Smooth muscle cell of the brain vasculature (primary cell): ENCODE data around the gene ANKRD24.
"Not testable (repeated sequence)": the region's sequence is repeated elsewhere in the genome, so short reads cannot be mapped to it uniquely, and the experiment has no call there.

Experiments used
- DNase-seq: peaks from one replicate; pipeline ENCODE4 v3.0.0-alpha.2; 2012; ENCODE audit warnings: low read depth, low spot score

Gene ANKRD24

GRCh38 chr19:4173479-4174212 is 8.8 kb upstream of the ANKRD24 start:
- no peak for DNase-seq

- DNase-seq: no peak
Observed at GRCh38 chr19:4174213-4174894, 8.1 kb upstream of the ANKRD24 start.

DNA sequence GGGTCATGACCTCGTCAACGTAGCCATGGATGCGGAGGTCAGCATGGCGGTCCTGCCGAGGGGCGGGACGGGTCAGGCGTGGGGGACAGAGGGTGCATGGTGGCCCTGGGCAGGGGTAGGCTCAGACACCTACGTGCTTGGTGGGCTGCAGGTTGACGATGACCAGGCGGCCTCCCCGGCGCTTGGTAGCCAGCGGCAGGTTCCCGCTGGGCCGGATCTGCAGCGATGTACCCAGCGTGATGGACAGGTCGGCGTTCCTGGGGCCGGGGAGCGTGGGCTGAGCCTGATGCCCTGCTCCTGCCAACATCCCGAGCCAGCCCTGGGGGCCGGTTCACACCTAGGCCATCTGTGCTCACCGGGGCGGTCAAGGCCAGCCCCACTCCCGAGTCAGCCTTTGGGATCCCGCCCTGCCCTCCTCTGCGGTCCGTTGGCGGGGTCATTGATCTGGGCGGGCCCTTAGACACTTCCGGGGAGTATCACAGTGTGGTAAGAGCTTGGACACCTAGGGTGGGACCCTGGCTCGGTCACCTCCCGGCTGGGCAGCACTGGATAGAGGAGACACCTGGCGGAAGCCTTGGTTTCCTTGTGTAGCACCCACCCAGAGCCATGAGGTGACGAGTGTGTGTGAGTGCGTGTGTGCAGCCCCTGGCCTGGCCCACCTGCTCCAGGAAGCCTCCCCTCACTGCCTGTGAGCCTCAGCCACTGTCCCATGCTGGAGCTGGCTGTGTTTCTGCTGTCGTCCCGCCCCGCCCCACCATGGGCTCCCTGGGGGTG is 7.4 kb upstream of the ANKRD24 start:
- DNase-seq: no peak

GRCh38 chr19:4175669-4175931 is 6.9 kb upstream of the ANKRD24 start:
- DNase-seq: no peak

DNA sequence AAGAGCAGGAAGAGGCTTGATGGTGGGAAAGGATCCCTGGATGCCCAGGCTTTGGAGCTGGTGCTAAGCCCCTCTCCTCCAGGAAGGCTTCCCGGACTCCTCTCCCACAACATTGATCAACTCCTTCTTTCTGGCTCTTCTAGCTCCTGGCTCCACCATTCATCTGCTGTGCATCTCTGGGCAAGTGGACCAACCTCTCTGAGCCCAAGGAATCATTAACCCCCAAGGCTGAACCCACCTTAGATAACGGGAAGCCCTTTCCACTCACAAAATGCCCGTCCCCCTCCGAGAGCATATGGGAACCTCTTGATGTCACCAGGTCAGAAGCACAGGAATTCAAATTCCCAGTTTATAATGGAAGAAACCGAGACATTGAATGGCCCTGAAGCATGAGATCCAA is 5.3 kb upstream of the ANKRD24 start:
- DNase-seq: no peak

- DNase-seq: no peak
Observed at GRCh38 chr19:4178990-4179389, 3.5 kb upstream of the ANKRD24 start.

- DNase-seq: no peak
Observed at GRCh38 chr19:4181053-4181508, 1.4 kb upstream of the ANKRD24 start.

GRCh38 chr19:4183967-4184717 is 1.7 kb downstream of the ANKRD24 start:
- DNase-seq: no peak

DNA sequence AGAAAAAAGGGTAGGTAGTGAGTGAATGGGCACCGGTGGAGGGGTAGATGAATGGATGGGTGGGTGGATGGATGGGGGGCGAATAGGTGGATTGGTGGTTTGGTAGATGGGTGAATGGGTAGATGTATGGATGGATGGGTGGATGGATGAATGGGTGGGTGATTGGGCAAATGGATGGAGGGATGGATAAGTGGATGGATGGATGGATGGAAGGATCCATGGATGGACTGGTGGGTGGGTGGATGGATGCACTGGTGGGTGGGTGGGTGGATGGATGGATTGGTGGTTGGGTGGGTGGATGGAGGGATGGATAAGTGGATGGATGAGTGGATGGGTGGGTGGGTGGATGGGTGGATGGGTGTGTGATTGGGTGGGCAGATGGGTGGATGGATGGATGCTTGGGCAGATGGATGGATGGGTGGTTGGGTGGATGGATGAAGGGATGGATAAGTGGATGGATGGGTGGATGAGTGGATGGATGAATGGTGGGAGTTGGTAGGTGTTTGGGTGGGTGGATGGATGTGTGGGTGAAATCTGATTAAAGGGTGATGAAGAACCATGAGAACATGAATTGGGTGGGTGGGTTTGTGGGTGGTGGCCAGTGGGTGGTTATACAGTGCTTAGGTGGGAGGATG is 2.3 kb downstream of the ANKRD24 start:
- DNase-seq: no peak

- no peak for DNase-seq
Observed at GRCh38 chr19:4185413-4186086, 3.1 kb downstream of the ANKRD24 start.

- no peak for DNase-seq
Observed at GRCh38 chr19:4186087-4186993, 3.9 kb downstream of the ANKRD24 start.

GRCh38 chr19:4187313-4188122 is 5.0 kb downstream of the ANKRD24 start:
- DNase-seq: no peak

DNA sequence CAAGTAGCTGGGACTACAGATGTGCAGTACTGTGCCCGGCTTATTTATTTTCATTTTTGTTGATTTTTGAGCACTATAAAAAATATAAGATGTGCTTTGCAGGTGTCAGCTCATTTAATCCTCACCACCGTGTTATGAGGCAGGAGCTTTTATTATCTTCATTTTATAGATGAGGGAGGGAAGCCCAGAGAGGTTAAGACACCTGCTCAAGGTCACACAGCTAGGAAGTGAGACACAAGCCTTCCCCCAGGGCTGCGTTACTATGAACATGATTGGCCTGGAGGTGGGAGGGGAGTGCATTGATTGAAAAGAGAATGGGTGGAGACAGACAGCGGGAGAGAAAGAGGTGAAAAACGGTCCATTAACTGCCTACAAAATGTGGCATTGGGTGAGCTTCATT is 7.2 kb downstream of the ANKRD24 start:
- no peak for DNase-seq

DNA sequence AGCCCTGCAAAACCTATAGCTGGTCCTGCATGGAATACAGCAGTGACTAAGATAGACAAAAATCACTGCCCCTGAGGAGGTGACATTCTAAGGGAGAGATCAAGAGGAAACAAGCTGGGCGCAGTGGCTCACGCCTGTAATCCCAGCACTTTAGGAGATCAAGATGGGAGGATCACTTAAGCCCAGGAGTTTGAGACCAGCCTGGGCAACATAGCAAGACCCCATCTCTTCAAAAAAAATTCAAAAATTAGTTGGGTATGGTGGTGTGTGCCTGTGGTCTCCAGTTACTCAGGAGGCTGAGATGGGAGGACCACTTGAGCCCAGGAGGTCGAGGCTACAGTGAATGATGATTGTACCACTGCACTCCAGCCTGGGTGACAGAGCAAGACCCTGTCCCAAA is 10.0 kb downstream of the ANKRD24 start:
- not testable (repeated sequence) for DNase-seq

- DNase-seq: no peak
Observed at GRCh38 chr19:4194353-4194752, 11.9 kb downstream of the ANKRD24 start.

DNA sequence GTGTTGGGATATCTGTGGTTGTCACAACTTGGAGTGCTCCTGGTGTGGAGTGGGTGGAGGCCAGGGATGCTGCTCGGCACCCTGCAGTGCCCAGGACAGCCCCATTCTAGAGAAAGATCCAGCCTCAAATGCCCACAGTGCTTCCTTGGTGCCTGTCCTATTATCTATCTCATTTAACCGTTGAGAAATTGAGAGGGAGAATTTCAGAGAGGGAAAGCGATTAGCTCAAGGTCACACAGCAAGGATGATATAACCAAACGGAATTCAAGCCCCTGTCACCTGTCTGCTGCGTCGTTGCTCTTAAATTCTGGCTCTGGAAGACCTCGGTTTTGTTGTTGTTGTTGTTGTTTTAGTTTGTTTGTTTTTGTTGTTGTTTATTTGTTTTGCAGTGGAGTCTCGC is 13.5 kb downstream of the ANKRD24 start:
- no peak for DNase-seq

- DNase-seq: no peak
Observed at GRCh38 chr19:4196587-4197148, 14.2 kb downstream of the ANKRD24 start.

DNA sequence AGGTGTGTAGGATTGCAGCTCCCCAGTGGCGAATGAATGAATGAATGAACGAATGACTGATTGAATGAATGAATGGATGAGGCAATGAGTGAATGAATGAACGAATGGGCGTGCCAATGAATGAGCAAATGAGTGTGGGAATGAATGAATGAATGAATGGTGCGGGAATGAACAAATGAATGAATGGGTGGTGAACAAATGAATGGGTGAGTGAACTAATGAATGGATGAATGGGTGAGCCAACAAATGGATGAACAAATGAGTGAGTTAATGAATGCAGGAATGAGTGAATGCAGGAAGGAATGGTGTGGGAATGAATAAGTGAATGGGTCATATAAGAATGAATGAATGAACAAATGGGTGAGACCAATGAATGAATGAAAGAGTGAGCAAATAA is 14.7 kb downstream of the ANKRD24 start:
- DNase-seq: no peak
